Uterus (tissue), 2 donors: Measurements from ENCODE around the gene CCDC50.

Source experiments
- CTCF ChIP-seq, 4 experiments: fragments of 200-600 bp in 2 of 4; fragments of 450-650 bp in 2 of 4; sonication (generic) in 2 of 4; IDR thresholded peaks; one replicate each; pipeline ENCODE4 v1.5.1; 2016 to 2019; ENCODE audit warnings: antibody characterized with exemption in 4 of 4, mild to moderate bottlenecking in 2 of 4, moderate library complexity in 1 of 4
- POLR2A ChIP-seq, 2 donors: fragments of 450-650 bp; IDR thresholded peaks; one replicate each; pipeline ENCODE4 v1.6.1; 2016; ENCODE audit warnings: antibody characterized with exemption in 2 of 2, mild to moderate bottlenecking in 1 of 2, moderate library complexity in 1 of 2

GRCh38 chr3:191382661-191383060 is 53.5 kb downstream of the CCDC50 start:
- TF ChIP-seq CTCF (IDR thresholded peaks at IDR 0.05) = no peak
- TF ChIP-seq POLR2A (IDR thresholded peaks at IDR 0.05) = no peak
